Large intestine (tissue), 1 donor: ENCODE measurements around the gene EHMT1. TPM values are rescaled to one million over a fixed set of nuclear protein-coding genes. Genes with fewer than 3 reads are reported as not detected.

Experiments used
- polyA plus RNA-seq: library from polyadenylated mRNA; unstranded; fragments of 120-200 nt; gene quantifications from one replicate; pipeline ENCODE4 v1.2.1, GENCODE V29; 2013

EHMT1 gene
- polyA plus RNA-seq, 1 donor = 38.7 TPM

Other genes starting within 250 kb of the EHMT1 start
- gene EXD3, start 195.8 kb upstream of the EHMT1 start, polyA plus RNA-seq = 36.5 TPM
- 11.8 TPM for gene NOXA1, start 195.6 kb upstream of the EHMT1 start, polyA plus RNA-seq
- 14.2 TPM for gene ENTPD8, start 177.6 kb upstream of the EHMT1 start, polyA plus RNA-seq
- 33.4 TPM for gene NSMF, start 159.7 kb upstream of the EHMT1 start, polyA plus RNA-seq
- 7.2 TPM for gene PNPLA7, start 68.6 kb upstream of the EHMT1 start, polyA plus RNA-seq
- gene MRPL41, start 67.1 kb upstream of the EHMT1 start, polyA plus RNA-seq = 30.5 TPM
- 42.2 TPM for gene DPH7, start 40.1 kb upstream of the EHMT1 start, polyA plus RNA-seq
- gene ZMYND19, start 28.5 kb upstream of the EHMT1 start, polyA plus RNA-seq = 20.1 TPM
- 59.8 TPM for gene ARRDC1, start 13.3 kb upstream of the EHMT1 start, polyA plus RNA-seq